Measurements from ENCODE around the gene ARL4A.

ARL4A gene

GRCh38 chr7:12648704-12649261 lies 38.6 kb upstream of the ARL4A start:
- TF ChIP-seq TAF1 (IDR thresholded peaks at IDR 0.05; ENCODE audit: borderline replicate concordance, insufficient read depth, low read length) (no peak), POLR2AphosphoS5 (IDR thresholded peaks at IDR 0.05; ENCODE audit: low read depth, low read length) (no peak), FOXP2 (optimal IDR thresholded peaks at IDR 0.05; ENCODE audit: borderline replicate concordance, extremely low read depth, extremely low read length, insufficient read depth) (no peak), SIN3A (IDR thresholded peaks at IDR 0.05; ENCODE audit: borderline replicate concordance, insufficient read depth, low read length) (no peak)
- TF ChIP-seq, protein P1, sequence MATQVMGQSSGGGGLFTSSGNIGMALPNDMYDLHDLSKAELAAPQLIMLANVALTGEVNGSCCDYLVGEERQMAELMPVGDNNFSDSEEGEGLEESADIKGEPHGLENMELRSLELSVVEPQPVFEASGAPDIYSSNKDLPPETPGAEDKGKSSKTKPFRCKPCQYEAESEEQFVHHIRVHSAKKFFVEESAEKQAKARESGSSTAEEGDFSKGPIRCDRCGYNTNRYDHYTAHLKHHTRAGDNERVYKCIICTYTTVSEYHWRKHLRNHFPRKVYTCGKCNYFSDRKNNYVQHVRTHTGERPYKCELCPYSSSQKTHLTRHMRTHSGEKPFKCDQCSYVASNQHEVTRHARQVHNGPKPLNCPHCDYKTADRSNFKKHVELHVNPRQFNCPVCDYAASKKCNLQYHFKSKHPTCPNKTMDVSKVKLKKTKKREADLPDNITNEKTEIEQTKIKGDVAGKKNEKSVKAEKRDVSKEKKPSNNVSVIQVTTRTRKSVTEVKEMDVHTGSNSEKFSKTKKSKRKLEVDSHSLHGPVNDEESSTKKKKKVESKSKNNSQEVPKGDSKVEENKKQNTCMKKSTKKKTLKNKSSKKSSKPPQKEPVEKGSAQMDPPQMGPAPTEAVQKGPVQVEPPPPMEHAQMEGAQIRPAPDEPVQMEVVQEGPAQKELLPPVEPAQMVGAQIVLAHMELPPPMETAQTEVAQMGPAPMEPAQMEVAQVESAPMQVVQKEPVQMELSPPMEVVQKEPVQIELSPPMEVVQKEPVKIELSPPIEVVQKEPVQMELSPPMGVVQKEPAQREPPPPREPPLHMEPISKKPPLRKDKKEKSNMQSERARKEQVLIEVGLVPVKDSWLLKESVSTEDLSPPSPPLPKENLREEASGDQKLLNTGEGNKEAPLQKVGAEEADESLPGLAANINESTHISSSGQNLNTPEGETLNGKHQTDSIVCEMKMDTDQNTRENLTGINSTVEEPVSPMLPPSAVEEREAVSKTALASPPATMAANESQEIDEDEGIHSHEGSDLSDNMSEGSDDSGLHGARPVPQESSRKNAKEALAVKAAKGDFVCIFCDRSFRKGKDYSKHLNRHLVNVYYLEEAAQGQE (IDR thresholded peaks at IDR 0.05; ENCODE audit: insufficient read depth in 1 of 2, low read depth in 2 of 2, low read length in 2 of 2): no peak

DNA sequence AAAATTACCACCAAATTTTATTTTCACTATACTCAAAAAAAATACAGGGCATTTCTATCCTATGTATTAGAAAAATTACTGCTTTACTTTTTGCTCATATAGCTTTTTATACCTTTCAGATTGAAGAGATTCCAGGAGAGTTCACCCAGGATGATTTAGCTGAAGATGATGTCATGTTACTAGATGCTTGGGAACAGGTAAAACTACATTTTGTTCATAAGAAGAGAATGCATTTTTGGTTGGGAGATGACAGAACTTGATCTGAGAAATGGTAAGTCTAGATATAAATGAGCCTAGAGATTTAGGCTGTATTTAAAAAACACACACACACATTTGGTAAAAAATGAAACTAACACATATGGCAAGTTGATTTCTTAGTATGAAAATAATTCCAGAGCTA lies 38.1 kb upstream of the ARL4A start:
- no peak for TF ChIP-seq POLR2AphosphoS5 (IDR thresholded peaks at IDR 0.05; ENCODE audit: low read depth, low read length)
- no peak for TF ChIP-seq FOXP2 (optimal IDR thresholded peaks at IDR 0.05; ENCODE audit: borderline replicate concordance, extremely low read depth, extremely low read length, insufficient read depth)
- no peak for TF ChIP-seq TAF1 (IDR thresholded peaks at IDR 0.05; ENCODE audit: borderline replicate concordance, insufficient read depth, low read length)
- TF ChIP-seq SIN3A (IDR thresholded peaks at IDR 0.05; ENCODE audit: borderline replicate concordance, insufficient read depth, low read length): no peak

GRCh38 chr7:12650080-12650479 lies 37.4 kb upstream of the ARL4A start:
- TF ChIP-seq, protein P1 (IDR thresholded peaks at IDR 0.05; ENCODE audit: insufficient read depth in 1 of 2, low read depth in 2 of 2, low read length in 2 of 2): no peak
- TF ChIP-seq SIN3A (IDR thresholded peaks at IDR 0.05; ENCODE audit: borderline replicate concordance, insufficient read depth, low read length) (no peak), TAF1 (IDR thresholded peaks at IDR 0.05; ENCODE audit: borderline replicate concordance, insufficient read depth, low read length) (no peak), FOXP2 (optimal IDR thresholded peaks at IDR 0.05; ENCODE audit: borderline replicate concordance, extremely low read depth, extremely low read length, insufficient read depth) (no peak), POLR2AphosphoS5 (IDR thresholded peaks at IDR 0.05; ENCODE audit: low read depth, low read length) (no peak)

GRCh38 chr7:12653110-12653509 lies 34.3 kb upstream of the ARL4A start:
- TF ChIP-seq, protein P1 (IDR thresholded peaks at IDR 0.05; ENCODE audit: insufficient read depth in 1 of 2, low read depth in 2 of 2, low read length in 2 of 2): no peak
- TF ChIP-seq SIN3A (IDR thresholded peaks at IDR 0.05; ENCODE audit: borderline replicate concordance, insufficient read depth, low read length): no peak
- no peak for TF ChIP-seq FOXP2 (optimal IDR thresholded peaks at IDR 0.05; ENCODE audit: borderline replicate concordance, extremely low read depth, extremely low read length, insufficient read depth)
- no peak for TF ChIP-seq TAF1 (IDR thresholded peaks at IDR 0.05; ENCODE audit: borderline replicate concordance, insufficient read depth, low read length)
- no peak for TF ChIP-seq POLR2AphosphoS5 (IDR thresholded peaks at IDR 0.05; ENCODE audit: low read depth, low read length)

DNA sequence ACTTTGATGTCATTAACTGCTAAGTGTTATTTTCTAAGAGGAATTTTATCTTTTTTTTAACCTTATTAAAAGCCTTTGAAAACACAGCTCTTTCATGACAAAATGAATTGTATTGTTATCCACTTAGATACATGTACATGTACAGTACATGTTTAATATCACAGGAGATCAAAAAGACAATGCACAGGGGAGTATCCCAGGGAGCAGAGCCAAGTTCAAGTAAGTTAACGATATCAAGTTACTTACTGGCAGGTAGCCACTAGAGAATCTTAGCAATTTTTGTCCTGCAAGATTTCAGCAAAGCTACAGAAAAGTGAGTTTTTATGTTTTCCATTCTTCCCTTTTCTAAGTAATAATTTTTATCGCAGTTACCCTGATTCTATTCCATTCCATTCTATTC lies 33.9 kb upstream of the ARL4A start:
- TF ChIP-seq FOXP2 (optimal IDR thresholded peaks at IDR 0.05; ENCODE audit: borderline replicate concordance, extremely low read depth, extremely low read length, insufficient read depth) (no peak), SIN3A (IDR thresholded peaks at IDR 0.05; ENCODE audit: borderline replicate concordance, insufficient read depth, low read length) (no peak), POLR2AphosphoS5 (IDR thresholded peaks at IDR 0.05; ENCODE audit: low read depth, low read length) (no peak), TAF1 (IDR thresholded peaks at IDR 0.05; ENCODE audit: borderline replicate concordance, insufficient read depth, low read length) (no peak)
- TF ChIP-seq, protein P1 (IDR thresholded peaks at IDR 0.05; ENCODE audit: insufficient read depth in 1 of 2, low read depth in 2 of 2, low read length in 2 of 2): no peak
